T-cell (primary cell): ENCODE measurements around the gene LDB2. TPM values are rescaled to one million over a fixed set of nuclear protein-coding genes. Genes with fewer than 3 reads are reported as not detected.

Experiments
- ATAC-seq, 4 experiments: fragments of 200-7000 bp in 3 of 4; fragments of 150-1000 bp in 1 of 4; cut with Tn5 transposase; replicated peaks in 1 of 4; 1 replicate in 3 of 4; 2 replicates in 1 of 4; pipeline ENCODE4 v1.10.0; 2021; ENCODE audit warnings: moderate library complexity in 3 of 4, mild to moderate bottlenecking in 2 of 4, moderate number of reproducible peaks in 1 of 4
- CTCF ChIA-PET, 2 donors: fragments of 300-600 bp; sonication (Branson Sonifier 250); formaldehyde crosslinking; loops; one replicate each; lab custom pipeline; 2022; ENCODE audit warnings: antibody characterized with exemption in 2 of 2; lab: Charles Lee
- POLR2A ChIA-PET, 2 donors: fragments of 300-600 bp; sonication (Branson Sonifier 250); formaldehyde crosslinking; loops; one replicate each; lab custom pipeline; 2022; ENCODE audit warnings: antibody characterized with exemption in 2 of 2; lab: Charles Lee
- DNase-seq, 35 experiments: peaks; one replicate each; pipeline versions ENCODE4 v3.0.0 to v3.0.0-alpha.2; 2013 to 2023
- H3K27ac ChIP-seq: one replicate; pipeline ENCODE4 v1.5.1; 2013; ENCODE audit warnings: low read length
- H3K27me3 ChIP-seq, 2 experiments: replicated peaks in 1 of 2; 1 replicate in 1 of 2; 2 replicates in 1 of 2; pipeline versions ENCODE4 v1.6.1 to v1.7.0; 2013; ENCODE audit warnings: low read length in 1 of 2, mixed read lengths in 1 of 2; ENCODE audit not compliant: control insufficient read depth in 2 of 2, insufficient read depth in 2 of 2; ENCODE audit errors: extremely low read depth in 1 of 2
- H3K36me3 ChIP-seq, 2 donors: 1 replicate in 1 of 2; 2 replicates in 1 of 2; pipeline versions ENCODE4 v1.6.1 to v1.7.0; 2013; ENCODE audit warnings: low read length in 1 of 2; ENCODE audit not compliant: control insufficient read depth in 2 of 2, insufficient read depth in 1 of 2; ENCODE audit errors: extremely low read depth in 1 of 2
- H3K4me1 ChIP-seq, 2 experiments: 1 replicate in 1 of 2; 2 replicates in 1 of 2; pipeline versions ENCODE4 v1.6.1 to v1.7.0; 2013; ENCODE audit warnings: low read length in 2 of 2, mixed read lengths in 1 of 2; ENCODE audit not compliant: insufficient read depth in 2 of 2, control insufficient read depth in 1 of 2; ENCODE audit errors: extremely low read depth in 1 of 2
- H3K4me3 ChIP-seq, 2 donors: 1 replicate in 1 of 2; 2 replicates in 1 of 2; pipeline versions ENCODE4 v1.5.1 to v1.7.0; 2013; ENCODE audit warnings: mild to moderate bottlenecking in 2 of 2, low read length in 1 of 2, moderate library complexity in 1 of 2; ENCODE audit not compliant: control insufficient read depth in 1 of 2; ENCODE audit errors: extremely low read depth in 1 of 2
- H3K9me3 ChIP-seq: 2 replicates; pipeline ENCODE4 v1.7.0; 2013
- H3K27ac Mint-ChIP-seq, 2 donors: one replicate each; pipeline ENCODE4 v1.8.0; 2020 to 2021; ENCODE audit warnings: mild to moderate bottlenecking in 2 of 2, mixed read lengths in 2 of 2
- H3K27me3 Mint-ChIP-seq, 2 donors: one replicate each; pipeline ENCODE4 v1.8.0; 2021 to 2022; ENCODE audit warnings: mixed read lengths in 2 of 2
- H3K36me3 Mint-ChIP-seq: one replicate; pipeline ENCODE4 v1.8.0; 2021; ENCODE audit warnings: mixed read lengths
- H3K4me1 Mint-ChIP-seq, 3 donors: one replicate each; pipeline ENCODE4 v1.8.0; 2020 to 2022; ENCODE audit warnings: mixed read lengths in 3 of 3, mild to moderate bottlenecking in 1 of 3
- H3K4me3 Mint-ChIP-seq, 3 donors: one replicate each; pipeline ENCODE4 v1.8.0; 2020 to 2022; ENCODE audit warnings: mild to moderate bottlenecking in 3 of 3, mixed read lengths in 3 of 3, moderate library complexity in 3 of 3
- H3K9me3 Mint-ChIP-seq, 3 donors: one replicate each; pipeline ENCODE4 v1.8.0; 2020 to 2022; ENCODE audit warnings: mixed read lengths in 3 of 3
- WGBS: methylation state at CpG from one replicate; pipeline ENCODE4 v1.1.5; 2013; ENCODE audit warnings: missing lambda C conversion rate; ENCODE audit not compliant: insufficient coverage; 5-methylcytosine and 5-hydroxymethylcytosine counted together
- total RNA-seq, 35 experiments: library from RNA in 6 of 35; stranded (reverse) in 6 of 35; fragments of 120-200 nt in 1 of 35; gene quantifications; one replicate each; pipeline versions ENCODE4 v1.2.1 to v1.2.4 and lab custom pipeline; 2013 to 2026

Gene LDB2
- total RNA-seq, 5 donors from 2014 or later (not counting 1 experiment from before 2014, with no cell fraction given) = 0.15 to 0.82 (median 0.39) TPM; not detected in 2

DNA sequence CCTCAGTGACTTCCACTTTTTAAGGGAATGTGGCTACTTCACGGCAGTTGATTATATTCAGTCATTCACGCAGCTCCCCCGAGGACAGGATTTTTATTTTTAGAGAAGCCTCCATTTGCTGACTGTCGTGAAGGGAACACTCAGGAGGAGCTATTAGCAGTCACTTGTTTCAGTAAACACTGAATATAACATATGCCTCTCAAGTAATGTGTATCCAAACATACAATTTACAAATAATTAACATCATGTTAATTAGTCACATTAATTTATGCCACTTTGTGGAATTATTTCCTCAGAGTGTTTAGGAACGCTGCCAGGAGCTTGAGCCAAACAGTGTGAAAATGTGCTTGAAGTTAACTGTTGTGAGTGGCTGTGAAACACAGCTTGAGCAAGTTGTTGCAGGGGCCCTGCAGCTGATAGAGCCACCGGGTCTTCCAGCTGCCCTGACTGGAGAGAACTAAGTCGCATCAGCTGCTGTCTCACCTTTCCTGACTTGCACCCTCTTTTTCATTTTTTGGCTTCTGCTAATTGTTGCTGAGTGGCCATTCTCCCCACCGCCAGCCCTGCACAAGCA lies 245.6 kb downstream of the LDB2 start:
- no peak overlapping the region for H3K27ac Mint-ChIP-seq
- H3K4me1 Mint-ChIP-seq = no peaks in the 10 kb centered on the region
- 78% methylated on average over 4 of the region's 8 CpGs for WGBS
- H3K4me3 Mint-ChIP-seq = no peak overlapping the region
- H3K36me3 ChIP-seq = no peaks in the 10 kb centered on the region
- H3K27me3 Mint-ChIP-seq = peaks cover 0 to 7% of the 10 kb centered on the region in 2 donors
- no peak overlapping the region for H3K4me3 ChIP-seq
- no peaks in the 10 kb centered on the region for H3K36me3 Mint-ChIP-seq
- peaks cover 0 to 4% (median 0%) of the 10 kb centered on the region in 3 donors for H3K9me3 Mint-ChIP-seq
- no peak for ATAC-seq
- CTCF ChIA-PET = no interaction called here
- POLR2A ChIA-PET = no interaction called here
- no peaks in the 10 kb centered on the region for H3K27me3 ChIP-seq
- H3K27ac ChIP-seq = no peak overlapping the region
- H3K9me3 ChIP-seq = no peaks in the 10 kb centered on the region
- H3K4me1 ChIP-seq = no peaks in the 10 kb centered on the region
- DNase-seq = no peak

DNA sequence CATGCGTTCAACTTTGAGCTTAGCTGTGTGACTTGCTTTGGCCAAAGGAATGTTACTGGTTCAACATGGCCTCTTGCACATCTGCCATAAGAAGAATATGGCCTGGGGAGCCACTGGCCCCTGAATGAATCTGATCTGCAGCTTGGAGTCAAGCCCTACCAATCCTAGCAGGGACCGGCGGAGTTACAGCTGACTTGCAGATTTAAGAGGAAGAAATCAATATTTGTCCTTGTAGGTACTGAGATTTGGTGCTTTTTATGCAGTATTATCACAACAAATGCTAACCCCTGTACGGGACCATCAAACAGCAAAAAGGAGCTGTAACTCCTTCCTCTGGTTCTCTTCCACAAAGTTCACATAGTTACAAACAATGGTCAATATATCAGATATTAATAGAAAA lies 252.0 kb downstream of the LDB2 start:
- CTCF ChIA-PET = no interaction called here
- Mint-ChIP-seq H3K27ac (no peak overlapping the region), H3K27me3 (peaks cover 0 to 7% of the 10 kb centered on the region in 2 donors), H3K36me3 (no peaks in the 10 kb centered on the region), H3K4me1 (no peaks in the 10 kb centered on the region), H3K9me3 (peaks cover 0 to 6% (median 0%) of the 10 kb centered on the region in 3 donors), H3K4me3 (no peak overlapping the region)
- H3K9me3 ChIP-seq = no peaks in the 10 kb centered on the region
- H3K27ac ChIP-seq = no peak overlapping the region
- no peaks in the 10 kb centered on the region for H3K36me3 ChIP-seq
- 100% methylated on average over 1 of the region's 4 CpGs for WGBS
- POLR2A ChIA-PET = no interaction called here
- no peaks in the 10 kb centered on the region for H3K4me1 ChIP-seq
- H3K27me3 ChIP-seq = no peaks in the 10 kb centered on the region
- DNase-seq (no peak), ATAC-seq (no peak)
- no peak overlapping the region for H3K4me3 ChIP-seq

DNA sequence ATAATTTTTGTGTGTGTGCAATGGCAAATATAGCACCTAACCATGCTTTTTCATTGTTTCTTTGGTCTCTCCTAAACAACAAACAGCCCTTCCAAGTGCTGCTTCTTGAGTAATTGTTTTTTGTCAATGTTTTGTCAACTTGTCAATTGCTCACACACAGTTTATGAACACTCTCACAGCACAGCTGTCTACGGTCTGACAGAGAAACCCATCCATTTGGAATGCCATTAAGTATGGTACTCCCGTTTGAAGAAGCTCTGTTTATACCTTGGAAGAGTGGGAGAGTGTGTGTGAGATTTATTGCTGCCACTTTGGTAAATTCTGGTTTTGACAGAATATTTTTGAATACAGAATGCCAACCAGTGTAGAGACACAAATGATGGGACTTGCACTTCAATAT lies 254.6 kb downstream of the LDB2 start:
- H3K4me1 ChIP-seq = no peaks in the 10 kb centered on the region
- H3K36me3 ChIP-seq = no peaks in the 10 kb centered on the region
- no peaks in the 10 kb centered on the region for H3K4me1 Mint-ChIP-seq
- no peak overlapping the region for H3K4me3 Mint-ChIP-seq
- WGBS = 40% methylated on average over 1 of the region's 2 CpGs
- H3K4me3 ChIP-seq = no peak overlapping the region
- no peak overlapping the region for H3K27ac ChIP-seq
- H3K27me3 ChIP-seq = no peaks in the 10 kb centered on the region
- ATAC-seq (no peak), DNase-seq (no peak)
- no peaks in the 10 kb centered on the region for H3K9me3 ChIP-seq
- peaks cover 0 to 9% of the 10 kb centered on the region in 2 donors for H3K27me3 Mint-ChIP-seq
- POLR2A ChIA-PET = interaction anchor here in 1 of 2 donors (0.7 kb wide), 1 partner anchor 794 kb away, joined by 4 read pairs; no protein-coding TSS in a partner anchor
- H3K9me3 Mint-ChIP-seq = peaks cover 0 to 6% (median 0%) of the 10 kb centered on the region in 3 donors
- CTCF ChIA-PET = interaction anchor here in 1 of 2 donors (0.7 kb wide), 1 partner anchor 11 kb away, joined by 3 read pairs; no protein-coding TSS in a partner anchor
- no peaks in the 10 kb centered on the region for H3K36me3 Mint-ChIP-seq
- no peak overlapping the region for H3K27ac Mint-ChIP-seq

DNA sequence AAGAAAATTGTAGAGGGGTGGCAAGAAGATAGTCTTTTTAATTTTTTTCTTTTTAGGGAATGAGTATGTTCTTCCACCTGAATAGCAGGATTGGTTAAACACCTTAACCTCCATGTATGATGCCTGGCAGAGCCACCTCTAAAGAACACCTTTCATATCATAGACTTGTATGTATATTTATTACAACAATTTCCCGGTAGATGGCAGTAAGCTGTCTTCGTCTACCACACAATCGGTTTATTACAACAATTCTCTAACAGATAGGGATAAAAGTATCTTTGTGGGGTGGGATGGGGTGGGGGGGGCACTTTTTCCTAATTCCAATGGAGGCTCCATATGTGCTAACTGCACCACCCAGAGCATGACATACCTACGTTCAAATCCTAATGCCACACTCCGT lies 255.5 kb downstream of the LDB2 start:
- ATAC-seq (no peak), DNase-seq (no peak)
- Histone ChIP-seq H3K9me3 (no peaks in the 10 kb centered on the region), H3K4me1 (no peaks in the 10 kb centered on the region), H3K27ac (no peak overlapping the region), H3K36me3 (no peaks in the 10 kb centered on the region), H3K4me3 (no peak overlapping the region), H3K27me3 (no peaks in the 10 kb centered on the region)
- Mint-ChIP-seq H3K27me3 (peaks cover 0 to 9% of the 10 kb centered on the region in 2 donors), H3K27ac (no peak overlapping the region), H3K9me3 (peaks cover 0 to 6% (median 0%) of the 10 kb centered on the region in 3 donors), H3K4me1 (no peaks in the 10 kb centered on the region), H3K4me3 (no peak overlapping the region), H3K36me3 (no peaks in the 10 kb centered on the region)
- POLR2A ChIA-PET = no interaction called here
- CTCF ChIA-PET = no interaction called here
- no CpG with 5 or more reads among the region's 5 CpGs for WGBS

DNA sequence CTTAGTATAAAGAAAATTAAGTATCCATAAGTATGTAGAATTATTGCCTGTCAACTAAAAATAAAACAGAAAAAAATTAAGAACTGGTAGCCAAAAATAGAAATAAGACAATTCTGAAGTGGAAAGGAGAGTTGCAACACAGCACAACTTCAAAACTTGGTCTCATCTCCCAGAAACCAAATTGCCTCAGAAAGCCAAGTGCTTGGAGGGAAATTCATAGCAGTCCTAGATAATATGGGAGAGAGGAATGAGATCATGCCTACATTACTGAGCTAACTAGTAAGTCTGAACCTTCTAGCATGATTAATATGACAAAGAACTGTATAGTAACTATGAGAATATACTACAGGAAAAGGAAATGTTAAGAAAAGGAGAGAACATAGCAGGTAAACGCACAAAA lies 256.5 kb downstream of the LDB2 start:
- Mint-ChIP-seq H3K36me3 (no peaks in the 10 kb centered on the region), H3K9me3 (peaks cover 0 to 6% (median 0%) of the 10 kb centered on the region in 3 donors)
- no peaks in the 10 kb centered on the region for H3K27me3 ChIP-seq

DNA sequence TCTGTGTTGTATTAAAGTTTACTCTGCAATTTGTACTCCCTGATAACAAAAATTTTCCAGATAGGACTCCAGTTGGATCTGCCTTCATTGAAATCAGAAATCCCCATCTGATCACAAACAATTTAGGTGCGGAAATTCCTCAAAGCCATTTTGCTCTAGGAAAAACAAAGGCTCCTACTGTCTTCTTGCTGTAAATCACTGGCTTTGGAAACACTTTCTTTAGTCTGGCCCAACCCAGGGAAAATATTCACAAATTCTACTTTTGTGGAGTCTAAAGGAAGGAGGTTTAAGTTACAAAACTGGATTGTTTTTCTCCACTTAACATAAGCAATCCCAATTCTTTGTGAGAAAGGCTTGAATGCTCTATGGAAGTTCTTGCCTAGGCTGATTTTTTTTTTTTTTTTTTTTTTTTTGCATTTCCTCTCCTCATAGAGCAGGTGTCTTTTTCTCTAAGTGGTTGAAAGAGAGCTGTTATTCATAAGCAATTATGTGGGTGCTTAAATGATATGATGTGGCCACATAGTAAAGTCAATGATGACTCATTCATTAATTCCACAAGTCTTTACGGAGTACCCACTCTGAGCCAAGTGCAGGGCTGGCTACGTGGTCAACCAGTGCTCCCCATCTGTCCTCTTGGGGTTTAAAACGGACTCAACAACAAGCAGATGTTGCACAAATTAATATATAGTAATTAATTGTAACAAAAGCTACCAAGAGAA lies 261.4 kb downstream of the LDB2 start:
- Histone ChIP-seq H3K27me3 (no peaks in the 10 kb centered on the region), H3K4me3 (no peak overlapping the region), H3K36me3 (no peaks in the 10 kb centered on the region), H3K27ac (no peak overlapping the region), H3K4me1 (no peaks in the 10 kb centered on the region), H3K9me3 (no peaks in the 10 kb centered on the region)
- DNase-seq = no peak
- Mint-ChIP-seq H3K4me1 (no peaks in the 10 kb centered on the region), H3K27me3 (peaks cover 0 to 5% of the 10 kb centered on the region in 2 donors), H3K9me3 (peaks cover 0 to 13% (median 0%) of the 10 kb centered on the region in 3 donors), H3K4me3 (no peak overlapping the region), H3K27ac (no peak overlapping the region), H3K36me3 (no peaks in the 10 kb centered on the region)
- CTCF ChIA-PET = no interaction called here
- ATAC-seq = no peak
- no CpG with 5 or more reads among the region's 4 CpGs for WGBS
- POLR2A ChIA-PET = no interaction called here

More for the DNA sequence above, 256.5 kb downstream of the LDB2 start:
- Histone ChIP-seq H3K4me1 (no peaks in the 10 kb centered on the region), H3K9me3 (no peaks in the 10 kb centered on the region), H3K4me3 (no peak overlapping the region), H3K27ac (no peak overlapping the region), H3K36me3 (no peaks in the 10 kb centered on the region)
- Mint-ChIP-seq H3K4me1 (no peaks in the 10 kb centered on the region), H3K27me3 (peaks cover 0 to 9% of the 10 kb centered on the region in 2 donors), H3K27ac (no peak overlapping the region), H3K4me3 (no peak overlapping the region)
- ChIA-PET POLR2A (no interaction called here), CTCF (no interaction called here)
- no CpG with 5 or more reads among the region's 1 CpG for WGBS
- ATAC-seq (no peak), DNase-seq (no peak)
